Stimulated activated CD8-positive, alpha-beta memory T cell treated with anti-CD3 and anti-CD28 coated beads, Interleukin-7, amount 100 ng/mL, for 1 hour (primary cell): ENCODE data around the gene PIGU.
A peak's percentile ranks its signal among the peaks of the same experiment; 100 is the strongest.
"Not testable (repeated sequence)": the region's sequence is repeated elsewhere in the genome, so short reads cannot be mapped to it uniquely, and the experiment has no call there.

Experiments used
- DNase-seq, 2 donors: peaks; one replicate each; pipeline ENCODE4 v3.0.0-alpha.2; 2020; ENCODE audit warnings: low read depth in 2 of 2

The PIGU gene

GRCh38 chr20:34532756-34533155 is 144.1 kb downstream of the PIGU start:
- no peak for DNase-seq

- no peak for DNase-seq
These were observed 144.6 kb downstream of the PIGU start for GRCh38 chr20:34532320-34532719.

GRCh38 chr20:34531608-34532265 is 145.2 kb downstream of the PIGU start:
- no peak for DNase-seq

GRCh38 chr20:34530342-34530741 is 146.6 kb downstream of the PIGU start:
- no peak for DNase-seq

- DNase-seq, result no peak
These were observed 147.2 kb downstream of the PIGU start for GRCh38 chr20:34529742-34530141.

GRCh38 chr20:34528921-34529297 is 148.0 kb downstream of the PIGU start:
- no peak for DNase-seq

GRCh38 chr20:34527016-34527415 is 149.9 kb downstream of the PIGU start:
- DNase-seq, result no peak

- DNase-seq, result no peak
These were observed 150.4 kb downstream of the PIGU start for GRCh38 chr20:34526466-34526865.

- DNase-seq, result no peak
These were observed 151.0 kb downstream of the PIGU start for GRCh38 chr20:34525709-34526416.

GRCh38 chr20:34525342-34525708 is 151.6 kb downstream of the PIGU start:
- DNase-seq, result no peak

GRCh38 chr20:34524426-34524825 is 152.5 kb downstream of the PIGU start:
- DNase-seq, result no peak

- no peak for DNase-seq
These were observed 153.7 kb downstream of the PIGU start for GRCh38 chr20:34522969-34523871.

- not testable (repeated sequence) for DNase-seq
These were observed 157.1 kb downstream of the PIGU start for GRCh38 chr20:34519841-34520240.

- not testable (repeated sequence) for DNase-seq
These were observed 158.0 kb downstream of the PIGU start for GRCh38 chr20:34518863-34519262.

GRCh38 chr20:34517114-34517505 is 159.8 kb downstream of the PIGU start:
- DNase-seq, result no peak

GRCh38 chr20:34516247-34517113 is 160.4 kb downstream of the PIGU start, which contains the start of gene DYNLRB1:
DYNLRB1 (plus strand) TSS chr20:34516422; CDS start chr20:34516459, 37 bp downstream.
- DNase-seq, result peak; percentile 87 to 93

GRCh38 chr20:34515484-34516246 is 161.2 kb downstream of the PIGU start:
- peak in 1 of 2 donors; percentile 44 for DNase-seq

- DNase-seq, result no peak
These were observed 161.9 kb downstream of the PIGU start for GRCh38 chr20:34514897-34515483.

- DNase-seq, result not testable (repeated sequence)
These were observed 162.9 kb downstream of the PIGU start for GRCh38 chr20:34514034-34514433.

GRCh38 chr20:34512955-34513419 is 163.9 kb downstream of the PIGU start:
- no peak for DNase-seq
